GM08714 (cell line): ENCODE data around the gene PPP1R16B.

Source experiments
- H3K4me3 ChIP-seq: fragments of 200-500 bp; sonication (Bioruptor generic); 2 replicates; pipeline ENCODE4 v1.5.1; 2014; ENCODE audit warnings: mild to moderate bottlenecking, low read length, inconsistent platforms
- ZNF274 ChIP-seq: IDR thresholded peaks from 2 replicates; pipeline ENCODE4 v1.6.1; 2012; ENCODE audit warnings: mild to moderate bottlenecking, low read depth, low read length

Gene PPP1R16B

DNA sequence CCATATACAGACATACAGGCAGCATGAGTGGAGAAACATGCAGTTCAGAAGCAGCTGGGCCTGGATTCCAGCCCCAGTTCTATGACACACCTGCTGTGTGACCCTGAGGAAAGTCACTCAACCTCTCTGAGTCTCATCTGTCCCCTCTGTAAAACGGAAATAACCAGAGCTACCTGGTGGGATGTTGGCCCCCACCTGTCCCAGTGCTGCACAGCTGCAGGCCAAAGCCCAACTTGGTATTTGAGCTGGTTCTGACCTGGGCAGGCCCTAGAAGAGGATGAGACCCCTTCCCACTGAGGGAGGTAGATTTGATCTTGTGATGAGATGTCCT, 55.5 kb downstream of the PPP1R16B start:
- no peak for TF ChIP-seq ZNF274
- H3K4me3 ChIP-seq = no peak overlapping the region

DNA sequence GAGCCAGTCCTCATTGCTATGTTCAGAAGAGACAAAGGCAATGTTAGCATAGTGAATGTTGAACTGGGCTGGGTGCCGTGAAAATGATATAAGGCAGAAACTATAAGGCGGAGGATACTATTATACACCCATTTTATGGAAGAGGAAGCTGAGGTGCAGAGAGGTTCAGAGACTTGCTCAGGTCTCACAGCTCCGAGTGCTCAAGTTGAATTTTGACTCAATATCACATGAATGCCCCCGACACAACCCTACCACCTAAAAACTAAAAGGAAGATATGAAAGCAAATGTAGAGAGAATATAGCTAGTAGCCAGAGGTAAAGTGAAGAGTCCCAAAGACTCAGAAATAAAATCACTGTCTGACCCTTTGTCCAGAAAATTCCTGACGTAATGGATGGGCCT, 56.7 kb downstream of the PPP1R16B start:
- no peak for TF ChIP-seq ZNF274
- H3K4me3 ChIP-seq = no peak overlapping the region

DNA sequence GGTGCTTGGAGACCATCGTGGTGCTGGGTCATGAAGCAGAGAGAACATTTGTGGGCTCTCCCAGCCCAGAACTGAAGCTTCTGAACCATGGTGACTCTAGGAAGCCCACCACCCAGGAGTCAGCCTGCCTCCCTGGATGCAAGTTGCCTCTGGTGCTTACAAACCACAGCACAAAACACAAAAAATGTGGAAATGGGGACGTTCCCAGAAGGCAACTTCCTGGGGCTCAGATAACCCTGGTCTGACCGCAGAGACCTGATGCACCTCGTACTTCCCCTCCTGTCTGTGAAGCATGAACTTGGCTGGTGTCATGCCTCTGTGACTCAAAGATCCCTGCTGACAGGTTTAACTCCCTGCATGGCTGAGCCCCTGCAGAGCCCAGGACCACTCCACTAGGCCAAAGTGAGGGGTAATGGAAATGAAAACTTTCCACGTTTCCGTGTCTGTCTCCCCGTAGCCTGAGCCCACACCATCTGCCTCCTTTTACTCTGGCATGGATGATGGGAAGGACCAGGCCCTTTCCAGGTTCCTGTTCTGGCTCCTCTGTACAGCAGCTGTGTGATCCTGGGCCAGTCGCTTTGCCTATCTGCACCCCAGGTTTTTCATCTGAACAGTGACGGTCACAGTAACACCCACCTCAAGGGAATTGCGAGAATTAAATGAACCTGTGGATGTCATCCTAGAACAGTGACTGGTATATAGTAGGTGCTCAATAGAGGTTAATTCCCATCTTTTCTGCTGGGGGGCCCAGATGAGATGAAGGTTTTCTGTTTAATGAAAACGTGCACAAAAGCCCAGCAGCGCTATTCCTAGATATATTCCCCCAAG, 57.7 kb downstream of the PPP1R16B start:
- no peak overlapping the region; the same call in 1 of the 2 replicates for H3K4me3 ChIP-seq
- no peak for TF ChIP-seq ZNF274

- no peak overlapping the region for H3K4me3 ChIP-seq
- TF ChIP-seq ZNF274 = no peak
Measured at GRCh38 chr20:38864662-38865061, 59.2 kb downstream of the PPP1R16B start.

DNA sequence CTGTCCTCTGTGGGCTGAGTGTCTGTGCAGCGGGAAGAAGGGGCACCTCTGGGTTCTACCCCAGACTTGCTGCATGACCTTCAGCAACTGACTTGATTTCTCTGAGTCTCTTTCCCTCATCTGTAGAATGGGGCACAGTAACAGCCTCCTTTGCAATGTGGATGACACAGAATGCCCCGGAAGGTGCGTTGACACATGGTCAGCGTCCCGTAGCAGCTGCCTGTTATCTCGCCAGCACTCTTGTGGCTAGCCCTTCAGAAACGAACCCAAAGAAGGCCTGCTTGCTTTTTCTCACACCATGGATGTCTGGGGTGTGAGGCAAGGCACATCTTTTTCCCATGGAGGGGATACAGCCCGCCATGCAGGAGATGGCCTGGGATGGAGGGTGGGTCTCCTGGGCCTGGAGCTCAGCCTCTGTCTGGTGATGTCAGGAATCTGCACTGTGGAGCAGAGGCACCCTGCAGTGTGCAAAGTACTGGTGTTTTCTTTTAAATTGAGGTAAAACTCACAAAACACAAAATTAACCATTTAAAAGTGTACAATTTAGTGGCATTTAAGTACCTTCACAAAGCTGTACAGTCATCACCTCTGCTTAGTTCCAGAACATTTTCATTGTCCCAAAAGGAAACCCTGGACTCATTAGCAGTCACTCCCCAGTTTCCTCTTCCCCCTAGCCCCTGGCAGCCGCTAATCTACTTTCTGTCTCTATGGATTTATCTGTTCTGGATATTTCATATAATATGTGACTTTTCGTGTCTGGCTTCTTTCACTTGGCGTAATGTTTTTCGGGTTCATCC, 61.0 kb downstream of the PPP1R16B start:
- no peak for TF ChIP-seq ZNF274
- no peak overlapping the region for H3K4me3 ChIP-seq

GRCh38 chr20:38867062-38867359, 61.5 kb downstream of the PPP1R16B start:
- no peak overlapping the region for H3K4me3 ChIP-seq
- TF ChIP-seq ZNF274 = no peak

- TF ChIP-seq ZNF274 = no peak
- H3K4me3 ChIP-seq = no peak overlapping the region
Measured at GRCh38 chr20:38870733-38871559, 65.4 kb downstream of the PPP1R16B start.

DNA sequence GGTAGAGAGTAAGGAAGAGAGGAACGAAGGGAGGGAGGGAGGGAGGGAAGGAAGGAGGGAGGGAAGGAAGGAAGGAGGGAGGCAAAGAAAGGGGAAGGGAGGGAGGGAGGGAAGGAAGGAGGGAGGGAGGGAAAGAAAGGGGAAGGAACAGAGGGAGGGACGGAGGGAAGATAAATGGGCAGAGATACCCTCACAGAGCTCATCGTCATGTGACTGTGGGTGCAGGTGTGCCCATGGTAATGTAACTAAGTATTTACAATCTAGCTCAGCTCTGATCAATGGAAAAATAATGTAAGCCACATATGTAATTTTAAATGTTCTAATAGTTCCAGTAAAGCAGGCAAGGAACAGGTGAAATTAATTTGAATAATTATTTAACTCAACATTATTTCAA, 66.1 kb downstream of the PPP1R16B start:
- TF ChIP-seq ZNF274 = no peak
- no peak overlapping the region for H3K4me3 ChIP-seq

DNA sequence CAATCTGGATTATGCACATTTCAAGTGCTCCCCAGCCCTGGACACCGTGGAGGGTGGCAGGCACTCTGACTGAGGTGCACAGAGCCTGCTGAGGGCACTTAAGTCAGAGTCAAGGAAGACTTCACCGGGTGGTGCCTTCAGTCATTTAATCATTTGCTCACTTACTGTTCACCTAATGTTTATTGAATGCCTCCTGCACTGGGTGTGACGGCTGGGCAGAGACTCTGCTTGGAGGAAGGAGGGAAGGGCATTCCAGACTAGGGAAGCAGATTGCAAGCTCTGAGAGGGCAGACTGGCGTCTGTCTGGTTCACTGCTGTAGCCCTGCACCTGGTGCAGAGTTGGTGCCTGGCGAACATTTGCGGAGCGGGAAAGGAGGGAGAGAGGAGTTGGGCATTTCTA, 66.5 kb downstream of the PPP1R16B start:
- TF ChIP-seq ZNF274 = no peak
- no peak overlapping the region; the same call in 1 of the 2 replicates for H3K4me3 ChIP-seq

DNA sequence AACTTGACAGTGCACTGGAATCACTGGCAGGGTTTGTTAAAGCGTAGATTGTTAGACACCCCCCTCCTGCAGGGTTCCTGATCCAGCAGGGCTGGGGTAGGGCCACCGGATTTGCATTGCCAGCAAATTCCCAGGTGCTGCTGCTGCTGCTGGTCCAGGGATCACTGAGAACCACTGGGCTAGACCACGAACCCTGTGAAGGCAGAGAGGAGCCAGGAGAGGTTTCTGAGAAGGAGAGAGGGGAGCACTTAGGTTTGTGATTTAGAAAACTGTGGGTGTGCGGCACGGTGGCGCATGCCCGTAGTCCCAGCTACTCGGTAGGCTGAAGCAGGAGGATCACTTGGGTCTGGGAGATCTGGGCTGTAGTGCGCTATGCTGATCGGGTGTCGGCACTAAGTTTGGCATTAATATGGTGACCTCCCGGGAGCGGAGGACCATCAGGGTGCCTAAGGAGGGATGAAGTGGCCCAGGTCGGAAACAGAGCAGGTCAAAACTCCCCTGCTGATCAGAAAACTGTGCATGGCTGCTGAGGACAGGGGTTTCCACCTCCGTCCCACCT, 67.1 kb downstream of the PPP1R16B start:
- peak overlapping the region; percentile 2; the same call in 1 of the 2 replicates for H3K4me3 ChIP-seq
- no peak for TF ChIP-seq ZNF274

- no peak overlapping the region; the same call in 1 of the 2 replicates for H3K4me3 ChIP-seq
- TF ChIP-seq ZNF274 = no peak
Measured at GRCh38 chr20:38873050-38873581, 67.6 kb downstream of the PPP1R16B start.

- TF ChIP-seq ZNF274 = no peak
Measured at GRCh38 chr20:38874460-38875174, 69.1 kb downstream of the PPP1R16B start.

DNA sequence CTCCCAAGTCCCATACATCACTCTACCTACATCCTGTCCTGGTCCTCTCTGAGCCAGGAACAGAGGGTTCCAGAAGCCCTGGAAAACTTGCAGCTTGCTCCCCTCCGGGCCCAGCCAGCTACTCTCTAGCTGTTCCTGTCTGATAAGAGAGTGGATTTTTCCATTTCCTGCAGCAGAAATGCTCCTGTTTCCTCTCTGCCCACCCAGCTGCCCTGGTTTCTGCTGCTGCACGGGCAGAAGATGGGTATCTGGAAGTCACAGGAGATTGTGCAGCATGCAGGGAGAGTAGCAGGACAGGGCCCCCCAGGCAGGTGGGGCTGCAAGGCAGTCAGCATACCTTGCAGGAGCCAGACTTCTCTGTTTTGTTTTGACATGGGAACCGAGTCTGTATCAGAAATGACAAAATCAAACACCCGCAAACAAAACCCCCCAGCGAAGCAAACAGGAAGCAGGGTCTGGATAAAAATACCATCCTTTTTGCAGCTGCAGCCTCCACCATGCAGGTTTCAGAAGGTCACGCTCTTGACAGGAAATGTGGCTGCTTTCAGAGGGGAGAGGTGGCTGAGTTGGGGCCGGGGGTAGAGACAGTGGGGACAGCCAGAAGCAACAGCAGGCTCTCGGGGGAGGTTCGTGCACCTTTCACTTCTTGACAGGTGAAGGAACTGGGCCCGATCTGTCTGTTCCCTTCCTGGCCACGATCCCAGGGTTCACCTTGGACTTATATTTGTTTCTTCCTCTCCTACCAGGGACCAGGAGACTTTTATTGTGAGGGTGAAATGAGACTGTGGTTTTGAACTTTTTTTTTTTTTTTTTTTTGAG, 69.9 kb downstream of the PPP1R16B start:
- H3K4me3 ChIP-seq = peak overlapping the region; percentile 6; the same call in 1 of the 2 replicates
- no peak for TF ChIP-seq ZNF274

More at GRCh38 chr20:38874460-38875174, 69.1 kb downstream of the PPP1R16B start:
- H3K4me3 ChIP-seq = peak overlapping the region; percentile 6; the same call in 1 of the 2 replicates
